GM19025 (cell line): ENCODE measurements around the gene RTCA.

ENCODE experiments used
- ATAC-seq: cut with Tn5 transposase; IDR thresholded peaks from one replicate; pipeline ENCODE4 v1.9.1; 2021; ENCODE audit warnings: mild to moderate bottlenecking, low read depth, moderate library complexity; ENCODE audit not compliant: unreplicated experiment

Gene RTCA

GRCh38 chr1:100340494-100340893 is 74.5 kb downstream of the RTCA start:
- no peak for ATAC-seq

DNA sequence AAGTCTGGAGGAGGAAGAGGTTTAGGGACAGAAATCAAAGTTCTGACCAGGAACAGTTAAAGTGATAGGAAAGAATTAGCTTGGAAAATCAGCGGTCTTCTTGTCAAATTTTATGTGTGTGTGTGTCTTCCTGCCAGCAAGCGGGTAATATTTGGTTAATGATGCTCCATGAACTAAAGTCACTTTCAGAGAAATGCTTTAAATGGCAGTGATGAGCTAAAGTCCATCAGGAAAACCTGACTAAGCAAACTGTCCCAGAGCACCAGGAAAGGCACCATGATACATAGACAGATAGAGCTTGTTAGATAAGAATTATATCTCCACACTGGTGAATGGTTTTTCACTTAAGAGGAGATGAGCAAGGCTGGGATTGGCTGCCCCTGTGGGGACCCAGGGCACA is 76.3 kb downstream of the RTCA start:
- no peak for ATAC-seq
